Muscle layer of colon (tissue), 2 donors: Measurements from ENCODE around the gene LSAMP.
A peak's percentile ranks its signal among the peaks of the same experiment; 100 is the strongest.

ENCODE experiments used
- H3K27ac ChIP-seq: one replicate; pipeline ENCODE4 v1.7.0; 2013; ENCODE audit warnings: low read depth, mild to moderate bottlenecking, low read length, moderate library complexity
- H3K27me3 ChIP-seq, 2 donors: one replicate each; pipeline ENCODE4 v1.7.0; 2013; ENCODE audit warnings: low read length in 2 of 2, mild to moderate bottlenecking in 2 of 2; ENCODE audit not compliant: insufficient read depth in 2 of 2, control insufficient read depth in 1 of 2
- H3K36me3 ChIP-seq: one replicate; pipeline ENCODE4 v1.7.0; 2013; ENCODE audit warnings: mild to moderate bottlenecking, low read length; ENCODE audit not compliant: insufficient read depth
- H3K4me1 ChIP-seq: one replicate; pipeline ENCODE4 v1.7.0; 2013; ENCODE audit warnings: mild to moderate bottlenecking, low read length; ENCODE audit not compliant: insufficient read depth
- H3K4me3 ChIP-seq, 2 donors: one replicate each; pipeline ENCODE4 v1.7.0; 2013; ENCODE audit warnings: low read length in 2 of 2, low read depth in 1 of 2, mild to moderate bottlenecking in 1 of 2, moderate library complexity in 1 of 2
- H3K9ac ChIP-seq: one replicate; pipeline ENCODE4 v1.7.0; 2013; ENCODE audit warnings: low read length
- H3K9me3 ChIP-seq: one replicate; pipeline ENCODE4 v1.7.0; 2013; ENCODE audit warnings: mild to moderate bottlenecking, low read length
- donor health status: abdominal sarcoma.
- donor health status: Adenocarcinoma of cecum.

Gene LSAMP

DNA sequence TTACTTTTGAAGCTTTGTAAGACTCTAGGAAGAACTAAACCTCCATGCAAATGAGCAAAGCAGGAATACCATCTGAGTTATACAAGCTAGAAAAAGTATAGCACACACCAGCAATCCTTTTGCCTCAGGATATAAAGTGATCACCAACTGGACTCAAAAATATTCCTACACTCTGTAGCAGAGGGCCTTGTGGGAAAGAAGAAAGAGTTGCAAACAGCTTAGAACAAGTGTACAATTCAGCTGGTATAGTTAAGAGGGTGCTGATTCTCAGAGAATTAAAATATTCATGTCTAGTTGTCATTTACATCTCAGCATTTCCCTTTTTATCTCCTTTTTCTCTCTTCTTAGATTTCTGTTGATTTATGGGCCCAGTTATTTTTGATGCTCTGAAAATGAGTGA, 573.6 kb downstream of the LSAMP start:
- Histone ChIP-seq H3K4me1 (no peaks in the 10 kb centered on the region), H3K36me3 (no peaks in the 10 kb centered on the region), H3K27ac (no peak overlapping the region), H3K4me3 (no peak overlapping the region), H3K9me3 (no peaks in the 10 kb centered on the region), H3K9ac (no peak overlapping the region), H3K27me3 (no peaks in the 10 kb centered on the region)

DNA sequence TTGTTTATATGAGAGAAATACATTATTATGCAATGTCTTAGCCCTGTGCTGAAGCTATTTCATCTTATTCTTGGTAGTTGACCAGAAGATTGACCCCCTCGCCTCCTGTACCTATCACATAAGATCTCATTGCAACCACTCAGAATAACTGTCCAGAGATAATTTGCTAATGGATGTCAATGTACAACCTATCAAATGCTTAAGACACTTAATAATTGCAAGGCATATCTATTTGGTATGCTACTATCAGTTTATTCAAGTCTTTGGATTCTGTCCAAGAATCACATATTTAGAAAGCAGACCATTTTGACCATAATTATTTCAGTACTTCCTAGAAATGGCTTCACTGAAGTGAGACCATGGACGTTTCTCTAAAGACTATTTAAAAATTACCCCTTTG, 580.4 kb downstream of the LSAMP start:
- Histone ChIP-seq H3K36me3 (no peaks in the 10 kb centered on the region), H3K27ac (no peak overlapping the region), H3K27me3 (no peaks in the 10 kb centered on the region), H3K4me3 (no peak overlapping the region), H3K9me3 (no peaks in the 10 kb centered on the region), H3K4me1 (no peaks in the 10 kb centered on the region), H3K9ac (no peak overlapping the region)

DNA sequence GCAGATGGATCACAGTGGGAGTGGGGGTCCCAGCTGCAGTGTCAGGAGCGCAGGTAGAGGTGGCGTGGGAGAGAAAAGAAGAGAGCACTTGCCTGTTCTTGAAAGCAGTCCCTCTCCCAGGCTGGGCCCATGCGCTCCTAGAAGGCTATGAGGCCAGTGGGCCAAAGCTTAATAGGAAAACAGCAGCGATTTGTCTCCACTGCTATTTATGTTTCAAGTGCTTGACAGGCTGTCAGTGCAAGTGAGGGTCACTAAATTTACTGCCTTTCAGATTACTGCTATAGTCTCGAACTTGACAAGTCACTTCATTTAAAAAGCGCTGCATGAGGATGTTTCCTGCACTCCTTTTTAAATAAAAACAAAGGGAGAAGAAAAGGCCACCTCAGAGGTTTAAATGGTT, 582.4 kb downstream of the LSAMP start:
- no peak overlapping the region for H3K4me3 ChIP-seq
- no peaks in the 10 kb centered on the region for H3K9me3 ChIP-seq
- H3K36me3 ChIP-seq = no peaks in the 10 kb centered on the region
- no peak overlapping the region for H3K9ac ChIP-seq
- peaks cover 5% of the 10 kb centered on the region for H3K4me1 ChIP-seq
- no peaks in the 10 kb centered on the region for H3K27me3 ChIP-seq
- H3K27ac ChIP-seq = no peak overlapping the region

GRCh38 chr3:115862099-115862498, 583.2 kb downstream of the LSAMP start:
- Histone ChIP-seq H3K36me3 (no peaks in the 10 kb centered on the region), H3K27me3 (no peaks in the 10 kb centered on the region), H3K27ac (no peak overlapping the region), H3K9ac (no peak overlapping the region), H3K4me1 (peaks cover 8% of the 10 kb centered on the region), H3K4me3 (no peak overlapping the region), H3K9me3 (no peaks in the 10 kb centered on the region)

DNA sequence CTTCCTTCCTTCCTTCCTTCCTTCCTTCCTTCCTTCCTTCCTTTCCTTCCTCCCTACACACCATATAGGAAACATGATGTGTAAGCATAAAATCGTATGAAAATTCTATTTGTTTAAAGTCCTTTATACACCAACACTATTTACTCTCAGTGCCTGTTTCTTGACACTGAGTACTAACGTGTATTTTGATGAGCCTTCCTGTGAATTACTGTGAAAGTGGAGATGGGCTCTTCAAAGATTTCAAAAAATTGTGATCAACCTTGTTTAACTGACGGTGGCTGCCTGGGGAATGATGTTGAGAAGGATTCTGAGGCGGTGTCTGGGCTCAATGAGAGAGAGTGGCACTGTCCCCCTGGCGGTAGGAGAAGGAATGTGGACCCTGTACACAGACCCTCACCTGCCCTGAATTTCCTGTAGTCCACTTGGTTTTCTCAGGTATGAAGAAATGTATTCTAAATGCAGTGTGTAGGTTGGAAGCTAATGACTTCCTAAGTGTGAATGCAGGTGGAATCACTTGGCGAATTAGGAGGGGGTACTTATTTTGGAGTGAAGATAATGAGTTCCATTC, 584.0 kb downstream of the LSAMP start:
- Histone ChIP-seq H3K4me3 (no peak overlapping the region), H3K4me1 (peaks cover 8% of the 10 kb centered on the region), H3K9me3 (no peaks in the 10 kb centered on the region), H3K9ac (no peak overlapping the region), H3K27me3 (no peaks in the 10 kb centered on the region), H3K36me3 (no peaks in the 10 kb centered on the region), H3K27ac (no peak overlapping the region)

DNA sequence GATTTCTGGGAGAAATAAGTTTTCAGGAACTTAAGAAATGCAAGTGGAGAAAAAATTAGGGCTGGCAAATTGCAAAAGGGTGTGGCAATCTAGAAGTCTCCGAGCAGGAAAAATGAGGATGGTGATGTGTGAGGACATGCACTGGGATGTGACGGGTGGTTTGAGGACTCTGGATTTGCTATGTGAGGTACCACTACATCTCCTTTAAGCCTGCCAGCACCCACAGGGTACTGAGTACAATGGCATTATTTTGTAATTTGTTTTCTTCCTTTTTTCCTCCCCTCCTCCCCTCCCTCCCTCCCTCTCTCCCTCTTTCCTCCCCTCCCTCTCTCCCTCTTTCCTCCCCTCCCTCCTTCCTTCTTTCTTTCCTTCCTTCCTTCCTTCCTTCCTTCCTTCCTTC, 584.5 kb downstream of the LSAMP start:
- Histone ChIP-seq H3K4me1 (peaks cover 8% of the 10 kb centered on the region), H3K36me3 (no peaks in the 10 kb centered on the region), H3K9me3 (no peaks in the 10 kb centered on the region), H3K27ac (no peak overlapping the region), H3K27me3 (no peaks in the 10 kb centered on the region), H3K4me3 (no peak overlapping the region), H3K9ac (no peak overlapping the region)

- Histone ChIP-seq H3K9ac (no peak overlapping the region), H3K27me3 (no peaks in the 10 kb centered on the region), H3K36me3 (no peaks in the 10 kb centered on the region), H3K9me3 (no peaks in the 10 kb centered on the region), H3K4me3 (no peak overlapping the region), H3K4me1 (peaks cover 8% of the 10 kb centered on the region), H3K27ac (no peak overlapping the region)
Measured at GRCh38 chr3:115859002-115859807, 586.1 kb downstream of the LSAMP start.

GRCh38 chr3:115857518-115858136, 587.7 kb downstream of the LSAMP start:
- H3K9ac ChIP-seq = no peak overlapping the region
- H3K36me3 ChIP-seq = no peaks in the 10 kb centered on the region
- no peaks in the 10 kb centered on the region for H3K27me3 ChIP-seq
- H3K4me1 ChIP-seq = peaks cover 11% of the 10 kb centered on the region
- H3K27ac ChIP-seq = no peak overlapping the region
- H3K4me3 ChIP-seq = peak overlapping the region in 1 of 2 donors; percentile 18
- H3K9me3 ChIP-seq = no peaks in the 10 kb centered on the region

GRCh38 chr3:115855911-115856310, 589.4 kb downstream of the LSAMP start:
- Histone ChIP-seq H3K4me1 (peaks cover 11% of the 10 kb centered on the region), H3K9me3 (no peaks in the 10 kb centered on the region), H3K36me3 (no peaks in the 10 kb centered on the region), H3K9ac (no peak overlapping the region), H3K27ac (no peak overlapping the region), H3K27me3 (no peaks in the 10 kb centered on the region), H3K4me3 (no peak overlapping the region)

- peaks cover 9% of the 10 kb centered on the region for H3K4me1 ChIP-seq
- H3K9ac ChIP-seq = no peak overlapping the region
- H3K36me3 ChIP-seq = no peaks in the 10 kb centered on the region
- H3K4me3 ChIP-seq = no peak overlapping the region
- H3K27ac ChIP-seq = no peak overlapping the region
- no peaks in the 10 kb centered on the region for H3K27me3 ChIP-seq
- H3K9me3 ChIP-seq = no peaks in the 10 kb centered on the region
Measured at GRCh38 chr3:115853104-115853503, 592.2 kb downstream of the LSAMP start.

- H3K27me3 ChIP-seq = no peaks in the 10 kb centered on the region
- peaks cover 3% of the 10 kb centered on the region for H3K4me1 ChIP-seq
- H3K36me3 ChIP-seq = no peaks in the 10 kb centered on the region
- H3K4me3 ChIP-seq = no peak overlapping the region
- no peak overlapping the region for H3K27ac ChIP-seq
- no peak overlapping the region for H3K9ac ChIP-seq
- H3K9me3 ChIP-seq = no peaks in the 10 kb centered on the region
Measured at GRCh38 chr3:115852278-115852677, 593.0 kb downstream of the LSAMP start.
